Measurements from ENCODE around the gene NFE2L1. TPM values are rescaled to one million over a fixed set of nuclear protein-coding genes. Genes with fewer than 3 reads are reported as not detected.

Gene NFE2L1
- total RNA-seq, 1 experiment from 2014 or later: 135 TPM

DNA sequence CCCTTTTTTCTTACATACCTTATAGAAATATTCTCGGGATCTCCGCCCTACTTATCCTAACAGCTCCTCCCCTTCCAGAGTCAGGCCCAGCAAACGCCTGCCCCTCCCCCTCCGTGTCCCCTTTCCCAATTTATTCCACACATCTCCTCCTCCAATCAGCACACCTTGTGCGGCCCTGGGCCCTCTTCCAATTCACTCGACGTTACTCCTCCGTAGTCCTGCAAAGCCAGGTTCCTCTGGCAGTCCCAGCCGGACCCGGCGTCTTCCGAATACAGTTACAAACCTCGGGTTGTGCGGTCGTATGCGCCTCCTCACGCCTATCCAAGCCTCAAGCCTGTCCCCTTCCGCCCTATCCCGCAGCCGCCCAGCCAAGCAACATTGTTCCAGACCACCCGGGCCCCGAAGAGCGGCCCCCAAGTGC, 52.4 kb downstream of the NFE2L1 start:
- TF ChIP-seq SP1 (IDR thresholded peaks at IDR 0.05; ENCODE audit: low read depth) (no peak), TCF7L2 (IDR thresholded peaks at IDR 0.05; ENCODE audit: borderline replicate concordance, extremely low read depth, insufficient read depth, insufficient read length) (no peak), POLR2A (IDR thresholded peaks at IDR 0.05; ENCODE audit: borderline replicate concordance, extremely low read depth, insufficient read depth, insufficient read length) (no peak), ZFX (IDR thresholded peaks at IDR 0.05) (no peak), JUND (IDR thresholded peaks at IDR 0.05) (no peak), RAD21 (IDR thresholded peaks at IDR 0.05; ENCODE audit: low read depth) (no peak), SIN3A (IDR thresholded peaks at IDR 0.05; ENCODE audit: low read depth) (no peak; the same call in 1 of the 2 replicates), YY1 (IDR thresholded peaks at IDR 0.05; ENCODE audit: extremely low read depth, insufficient replicate concordance, low read depth, low read length) (no peak), CEBPB (IDR thresholded peaks at IDR 0.05; ENCODE audit: low read depth) (no peak)
- TF ChIP-seq, protein P1, sequence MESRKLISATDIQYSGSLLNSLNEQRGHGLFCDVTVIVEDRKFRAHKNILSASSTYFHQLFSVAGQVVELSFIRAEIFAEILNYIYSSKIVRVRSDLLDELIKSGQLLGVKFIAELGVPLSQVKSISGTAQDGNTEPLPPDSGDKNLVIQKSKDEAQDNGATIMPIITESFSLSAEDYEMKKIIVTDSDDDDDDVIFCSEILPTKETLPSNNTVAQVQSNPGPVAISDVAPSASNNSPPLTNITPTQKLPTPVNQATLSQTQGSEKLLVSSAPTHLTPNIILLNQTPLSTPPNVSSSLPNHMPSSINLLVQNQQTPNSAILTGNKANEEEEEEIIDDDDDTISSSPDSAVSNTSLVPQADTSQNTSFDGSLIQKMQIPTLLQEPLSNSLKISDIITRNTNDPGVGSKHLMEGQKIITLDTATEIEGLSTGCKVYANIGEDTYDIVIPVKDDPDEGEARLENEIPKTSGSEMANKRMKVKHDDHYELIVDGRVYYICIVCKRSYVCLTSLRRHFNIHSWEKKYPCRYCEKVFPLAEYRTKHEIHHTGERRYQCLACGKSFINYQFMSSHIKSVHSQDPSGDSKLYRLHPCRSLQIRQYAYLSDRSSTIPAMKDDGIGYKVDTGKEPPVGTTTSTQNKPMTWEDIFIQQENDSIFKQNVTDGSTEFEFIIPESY (IDR thresholded peaks at IDR 0.05; ENCODE audit: extremely low read depth, insufficient replicate concordance, low read length): no peak
- H3K9me3 ChIP-seq (ENCODE audit: control insufficient read depth in 1 of 2, insufficient read depth in 1 of 2, low read depth in 1 of 2, low read length in 2 of 2): peaks cover 0 to 4% of the 10 kb centered on the region in 2 experiments; a peak in 1 of 4 replicates
- peaks cover 12 to 34% of the 10 kb centered on the region in 2 experiments for H3K4me1 ChIP-seq (ENCODE audit: control insufficient read depth in 1 of 2, insufficient read depth in 2 of 2, low read length in 2 of 2)
- H3K4me3 ChIP-seq (replicated peaks in 1 of 2; ENCODE audit: low read depth in 1 of 2, low read length in 2 of 2): peak overlapping the region; percentile 93 to 94
- peaks cover 6% of the 10 kb centered on the region; the same call in 1 of the 2 replicates for H4K20me1 ChIP-seq (ENCODE audit: insufficient read depth)
- RAD21 ChIA-PET (ENCODE audit: low non-redundant PET in 1 of 2, low total read pairs in 2 of 2, uncharacterized antibody in 2 of 2, unreplicated experiment in 2 of 2): no interaction called here
- no TSS peak for BruUV-seq (replicated peaks)
- H2AFZ ChIP-seq (ENCODE audit: low read depth, low read length, poor library complexity, severe bottlenecking): no peak overlapping the region
- H3K4me2 ChIP-seq (ENCODE audit: low read length): peak overlapping the region; percentile 79
- peak overlapping the region; percentile 95 for H3K27ac ChIP-seq (ENCODE audit: low read depth, low read length)
- ATAC-seq (peak; percentile 58), DNase-seq (ENCODE audit: low read depth, low spot score) (peak; percentile 68)
- CTCF ChIA-PET: interaction anchor here (0.7 to 4.2 kb wide), 4 partner anchors 17 to 77 kb away, joined by 4 to 23 read pairs (median 12); no protein-coding TSS in a partner anchor
- peak overlapping the region; percentile 80 for H3K9ac ChIP-seq (ENCODE audit: low read length)
- H3K9me2 ChIP-seq (ENCODE audit: insufficient read depth): no peaks in the 10 kb centered on the region
- no peaks in the 10 kb centered on the region for H3K27me3 ChIP-seq (ENCODE audit: insufficient read depth, low read length)
- POLR2A ChIA-PET: interaction anchor here (1.3 to 2.9 kb wide), 6 partner anchors 11 to 130 kb away, joined by 4 to 15 read pairs (median 5); partner anchors contain the start of genes CDK5RAP3 and NFE2L1
- peaks cover 56% of the 10 kb centered on the region for H3K79me2 ChIP-seq (ENCODE audit: insufficient read depth, low read length)
- peaks cover 4 to 5% of the 10 kb centered on the region in 2 experiments; a peak in 2 of 4 replicates for H3K36me3 ChIP-seq (ENCODE audit: control insufficient read depth in 1 of 2, insufficient read depth in 2 of 2, low read length in 2 of 2)
- intact Hi-C loops (cut with micrococcal nuclease): no loop called here

Data from HCT116 (cell line).